H1 (cell line): ENCODE measurements around the gene RAET1G. TPM values are rescaled to one million over a fixed set of nuclear protein-coding genes. Genes with fewer than 3 reads are reported as not detected.

ENCODE experiments used
- CHD7 ChIP-seq: fragments of 300-600 bp; sonication (generic); IDR thresholded peaks from 2 replicates; pipeline ENCODE4 v1.7.1; 2012; ENCODE audit warnings: low read length, moderate library complexity, mild to moderate bottlenecking, inconsistent platforms; ENCODE audit not compliant: insufficient replicate concordance
- TEAD4 ChIP-seq: IDR thresholded peaks from 2 replicates; pipeline ENCODE4 v1.6.1; 2012; ENCODE audit warnings: low read depth, low read length, inconsistent platforms, mixed read lengths
- polyA plus RNA-seq, 7 experiments: library from polyadenylated mRNA; depleted of rRNA in 3 of 7; stranded (reverse) in 5 of 7; unstranded in 2 of 7; fragments of >200 nt in 5 of 7; fragments of 200-250 nt in 2 of 7; gene quantifications; 1 replicate in 5 of 7; 2 replicates in 1 of 7; 4 replicates in 1 of 7; pipeline versions ENCODE4 v1.2.1 to v1.2.3, GENCODE V29; 2011 to 2013; ENCODE audit warnings: missing spikeins in 2 of 7, mixed read lengths in 2 of 7
- total RNA-seq: library from RNA; stranded (reverse); fragmentation: NEBNext Ultra II Directional; extraction: Animal tissue kit (Norgen Biotek cat#: 25700); gene quantifications from 2 replicates; pipeline ENCODE4 v1.2.1, GENCODE V29; 2021
- TF ChIP-seq, protein P1 (sequence below): IDR thresholded peaks from 2 replicates; pipeline ENCODE4 v1.6.1; 2012; ENCODE audit warnings: low read length, inconsistent platforms
- TF ChIP-seq, protein P2 (sequence below), 3 experiments: IDR thresholded peaks; 1 replicate in 2 of 3; 2 replicates in 1 of 3; pipeline versions ENCODE4 v1.5.1 to v1.6.1; 2011; ENCODE audit warnings: low read length in 3 of 3, mild to moderate bottlenecking in 3 of 3, inconsistent platforms in 2 of 3, low read depth in 1 of 3, moderate library complexity in 1 of 3; ENCODE audit not compliant: insufficient read depth in 1 of 3; ENCODE audit errors: control extremely low read depth in 1 of 3

The RAET1G gene
- total and polyA plus RNA-seq, 2 of the 8 experiments (the other 6 are each of a cell fraction or from before 2014, with no cell fraction given) = 0.08 TPM; not detected in 1

DNA sequence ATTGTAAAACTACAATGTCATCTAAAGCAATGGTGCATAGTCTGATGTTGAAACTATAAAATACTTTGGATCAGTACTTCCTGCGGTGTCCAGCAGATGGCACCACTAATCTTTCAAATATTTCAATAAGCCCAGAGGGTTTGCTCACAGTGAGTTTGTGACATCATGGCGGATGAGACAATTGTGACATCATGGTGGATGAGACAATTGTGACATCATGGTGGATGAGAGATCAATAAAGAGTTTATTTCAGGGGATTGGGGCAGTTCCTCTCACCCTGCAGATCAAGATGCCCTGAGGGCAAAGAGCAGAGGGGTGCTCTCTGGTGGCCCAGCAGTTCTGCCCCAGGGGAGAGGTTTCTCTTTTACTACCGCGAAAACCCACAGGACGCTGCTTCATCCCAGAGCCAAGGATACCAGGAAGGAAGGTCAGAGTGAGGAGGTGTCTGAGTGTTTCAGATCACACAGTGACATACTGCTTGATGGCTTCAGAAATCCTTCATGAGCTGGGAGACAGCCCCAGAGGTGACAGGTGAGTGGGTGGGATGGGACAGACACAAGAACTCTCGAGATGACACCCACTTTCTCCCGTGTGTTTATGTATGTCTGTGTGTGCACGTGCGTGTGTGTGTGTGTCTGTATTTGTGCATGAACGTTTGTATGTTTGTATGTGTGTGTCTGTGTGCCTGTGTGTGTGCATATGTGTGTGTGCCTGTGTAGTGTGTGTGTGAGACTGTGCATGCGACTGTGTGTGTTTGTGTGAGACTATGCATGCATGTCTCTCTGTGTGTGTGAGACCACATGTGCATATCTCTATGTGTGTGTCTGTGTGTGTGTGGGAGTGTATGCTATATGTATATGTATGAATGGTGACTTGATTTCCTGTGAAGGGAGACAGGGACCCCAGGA is 11.6 kb upstream of the RAET1G start (continued):
- TF ChIP-seq CHD7 (no peak), TEAD4 (no peak)
- TF ChIP-seq, protein P1, sequence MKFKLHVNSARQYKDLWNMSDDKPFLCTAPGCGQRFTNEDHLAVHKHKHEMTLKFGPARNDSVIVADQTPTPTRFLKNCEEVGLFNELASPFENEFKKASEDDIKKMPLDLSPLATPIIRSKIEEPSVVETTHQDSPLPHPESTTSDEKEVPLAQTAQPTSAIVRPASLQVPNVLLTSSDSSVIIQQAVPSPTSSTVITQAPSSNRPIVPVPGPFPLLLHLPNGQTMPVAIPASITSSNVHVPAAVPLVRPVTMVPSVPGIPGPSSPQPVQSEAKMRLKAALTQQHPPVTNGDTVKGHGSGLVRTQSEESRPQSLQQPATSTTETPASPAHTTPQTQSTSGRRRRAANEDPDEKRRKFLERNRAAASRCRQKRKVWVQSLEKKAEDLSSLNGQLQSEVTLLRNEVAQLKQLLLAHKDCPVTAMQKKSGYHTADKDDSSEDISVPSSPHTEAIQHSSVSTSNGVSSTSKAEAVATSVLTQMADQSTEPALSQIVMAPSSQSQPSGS = peak; percentile 88; the same call in 1 of the 2 replicates
- TF ChIP-seq, protein P2, sequence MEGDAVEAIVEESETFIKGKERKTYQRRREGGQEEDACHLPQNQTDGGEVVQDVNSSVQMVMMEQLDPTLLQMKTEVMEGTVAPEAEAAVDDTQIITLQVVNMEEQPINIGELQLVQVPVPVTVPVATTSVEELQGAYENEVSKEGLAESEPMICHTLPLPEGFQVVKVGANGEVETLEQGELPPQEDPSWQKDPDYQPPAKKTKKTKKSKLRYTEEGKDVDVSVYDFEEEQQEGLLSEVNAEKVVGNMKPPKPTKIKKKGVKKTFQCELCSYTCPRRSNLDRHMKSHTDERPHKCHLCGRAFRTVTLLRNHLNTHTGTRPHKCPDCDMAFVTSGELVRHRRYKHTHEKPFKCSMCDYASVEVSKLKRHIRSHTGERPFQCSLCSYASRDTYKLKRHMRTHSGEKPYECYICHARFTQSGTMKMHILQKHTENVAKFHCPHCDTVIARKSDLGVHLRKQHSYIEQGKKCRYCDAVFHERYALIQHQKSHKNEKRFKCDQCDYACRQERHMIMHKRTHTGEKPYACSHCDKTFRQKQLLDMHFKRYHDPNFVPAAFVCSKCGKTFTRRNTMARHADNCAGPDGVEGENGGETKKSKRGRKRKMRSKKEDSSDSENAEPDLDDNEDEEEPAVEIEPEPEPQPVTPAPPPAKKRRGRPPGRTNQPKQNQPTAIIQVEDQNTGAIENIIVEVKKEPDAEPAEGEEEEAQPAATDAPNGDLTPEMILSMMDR (IDR thresholded peaks at IDR 0.05; ENCODE audit: control extremely low read depth in 1 of 3, insufficient read depth in 1 of 3, low read depth in 1 of 3, low read length in 3 of 3) = peak in 2 of 3 experiments; percentile 63 to 66; a peak in 3 of 4 replicates
